Measurements from ENCODE around the gene KLHL9.

Gene KLHL9

DNA sequence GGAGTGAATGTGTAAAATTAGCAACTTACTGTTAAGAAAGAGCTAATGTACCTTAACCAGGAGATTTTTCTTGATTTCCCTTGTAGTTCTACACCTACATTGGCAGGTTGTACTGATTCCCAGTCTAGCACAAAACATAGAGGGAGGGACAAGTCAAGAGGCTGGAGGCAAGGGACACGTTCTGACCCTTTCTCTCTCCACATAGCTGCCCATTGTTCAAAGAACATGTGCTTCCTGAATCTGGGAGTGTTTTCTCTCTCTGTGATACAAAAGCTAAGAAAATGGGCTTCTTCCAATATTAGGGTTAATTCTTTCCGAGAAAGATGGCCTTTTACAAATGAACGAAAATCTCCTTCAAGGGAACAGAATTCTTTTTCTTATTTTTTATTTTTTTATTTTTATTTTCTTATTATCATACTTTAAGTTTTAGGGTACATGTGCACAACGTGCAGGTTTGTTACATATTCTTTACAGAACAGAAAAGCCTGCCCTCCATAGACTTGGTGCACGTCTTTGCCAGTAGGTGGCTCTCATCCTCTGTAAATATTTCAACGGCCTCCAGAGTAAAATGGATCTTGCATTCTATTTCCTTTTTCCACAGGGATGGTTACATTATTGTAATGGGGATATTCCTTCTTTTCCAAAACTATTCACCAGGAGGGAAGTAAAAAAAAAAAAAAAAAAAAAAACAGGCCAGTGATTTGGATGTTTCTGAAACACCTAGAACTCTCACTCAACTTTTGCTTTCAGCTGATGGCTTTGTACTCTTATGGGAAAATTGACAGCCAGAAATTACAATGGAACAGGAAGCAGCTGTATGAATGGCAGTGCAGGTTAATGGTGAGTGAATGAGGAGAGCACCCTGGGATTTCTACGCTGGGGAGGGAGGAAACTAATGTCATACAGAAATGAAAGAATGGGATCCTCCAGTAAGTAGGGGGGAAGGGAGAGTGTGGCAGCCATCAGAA is 17.0 kb downstream of the KLHL9 start:
- DNase-seq, result no peak

DNA sequence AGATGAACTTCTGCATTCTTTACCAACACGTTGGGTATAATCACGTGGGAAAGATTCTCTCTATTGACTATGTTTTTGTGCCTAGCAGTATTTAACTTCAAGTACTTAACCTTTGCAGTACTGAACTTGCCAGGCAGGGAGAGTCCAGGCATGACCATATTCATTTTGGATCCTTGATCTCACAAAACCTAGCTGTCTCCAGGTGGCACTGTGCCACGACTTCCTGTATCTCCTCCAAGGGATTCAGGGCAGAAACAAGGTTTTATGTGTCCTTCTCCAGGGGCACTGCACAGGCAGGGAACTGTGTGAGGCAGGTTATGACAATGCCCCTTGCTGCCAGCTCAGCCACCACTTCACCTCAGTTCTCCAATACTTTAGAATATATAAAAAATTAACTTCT is 18.3 kb downstream of the KLHL9 start:
- no peak for DNase-seq

DNA sequence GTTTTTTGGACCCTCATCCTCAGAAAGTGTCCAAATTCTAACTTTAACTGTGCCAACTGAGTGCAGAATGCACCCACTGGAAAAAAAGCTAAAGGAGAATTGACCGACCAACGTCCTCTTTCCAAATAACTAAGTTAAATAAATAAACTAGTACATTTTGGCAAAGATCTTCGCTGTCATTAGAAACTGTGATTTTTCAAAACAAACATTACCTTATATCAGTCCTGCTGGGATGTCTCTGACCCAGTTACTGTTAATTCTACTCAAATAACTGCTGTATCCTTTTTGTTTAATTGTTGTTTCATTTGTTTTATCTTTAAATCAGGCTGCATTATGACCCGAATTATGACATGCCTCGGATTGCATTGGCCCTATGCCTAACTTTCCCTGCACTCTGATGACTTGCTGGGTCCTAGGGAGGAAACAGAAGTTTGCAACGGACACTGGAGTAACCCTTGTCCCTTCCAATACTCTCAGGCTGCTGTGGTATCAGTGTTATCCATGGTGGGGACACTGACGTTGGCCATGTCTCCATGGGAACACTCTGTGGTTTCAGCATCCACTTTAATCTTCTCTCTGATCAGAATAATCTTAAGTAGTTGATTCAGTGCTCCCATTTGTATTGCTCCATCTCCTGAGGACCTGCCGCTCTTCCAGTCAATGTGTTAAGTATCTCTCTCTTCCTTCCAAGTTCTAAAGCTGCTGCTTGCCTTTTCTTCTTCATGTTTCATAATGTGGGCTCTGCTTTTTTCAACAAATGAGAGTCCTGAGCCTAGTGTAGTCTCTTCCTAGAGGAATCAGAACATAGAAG is 19.0 kb downstream of the KLHL9 start:
- no peak for DNase-seq

DNA sequence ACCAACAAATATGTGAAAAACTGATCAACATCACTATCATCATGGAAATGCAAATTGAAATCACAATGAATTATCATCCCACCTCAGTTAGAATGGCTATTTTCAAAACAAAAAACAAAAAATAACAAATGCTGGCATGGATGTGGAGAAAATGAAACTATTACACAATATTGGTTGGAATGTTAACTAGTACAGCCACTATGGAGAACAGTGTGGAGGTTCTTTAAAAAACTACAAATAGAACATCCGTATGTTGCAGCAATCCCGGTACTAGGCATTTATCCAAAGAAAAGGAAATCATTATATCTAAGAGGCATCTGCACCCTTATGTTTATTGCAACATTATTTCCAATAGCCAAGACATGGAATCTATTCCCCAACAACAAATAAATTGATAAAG is 21.1 kb downstream of the KLHL9 start:
- DNase-seq, result no peak

DNA sequence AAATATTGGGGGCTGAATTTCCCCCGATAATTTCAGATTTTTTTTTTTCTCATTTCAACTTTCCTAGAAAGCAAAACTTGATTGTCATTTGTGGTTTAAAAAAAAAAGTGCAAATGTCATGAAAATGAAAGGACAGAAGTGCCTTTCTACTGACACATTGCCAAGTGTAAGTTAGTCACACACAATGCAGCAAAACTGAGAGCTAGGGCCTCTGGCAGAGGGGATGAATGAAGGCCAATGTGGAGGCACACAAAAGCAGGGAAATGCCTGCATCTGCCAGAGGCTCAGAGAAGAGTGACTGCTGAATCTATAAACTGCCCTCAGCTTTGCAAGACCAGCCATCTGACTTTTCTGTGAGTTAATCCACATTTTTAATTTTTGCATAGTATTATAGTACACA is 23.3 kb downstream of the KLHL9 start:
- no peak for DNase-seq

DNA sequence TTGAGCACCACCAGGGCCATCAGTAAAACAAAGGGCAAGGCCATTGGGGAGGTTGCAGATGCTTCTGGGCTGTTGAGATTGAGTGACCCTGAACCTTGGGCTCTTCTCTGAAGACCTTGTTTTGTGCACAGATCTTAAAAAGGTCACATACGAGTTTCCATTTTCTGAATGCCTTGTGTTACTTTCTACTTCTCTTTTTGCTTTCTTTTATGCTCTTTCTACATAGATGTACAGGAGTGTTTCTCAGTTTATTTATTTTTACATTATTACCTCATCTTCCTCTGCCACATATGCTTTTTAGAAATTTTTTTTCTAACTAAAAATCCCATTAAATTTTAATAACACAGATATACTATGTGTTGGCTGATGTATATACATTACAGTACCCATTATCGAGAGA is 30.0 kb downstream of the KLHL9 start, which contains the start of gene IFNA5:
Gene IFNA5, minus strand, starts transcription at position 101 of the 400 bp plus-strand sequence. Its CDS starts 57 bp downstream, at position 44.
- no peak for DNase-seq

DNA sequence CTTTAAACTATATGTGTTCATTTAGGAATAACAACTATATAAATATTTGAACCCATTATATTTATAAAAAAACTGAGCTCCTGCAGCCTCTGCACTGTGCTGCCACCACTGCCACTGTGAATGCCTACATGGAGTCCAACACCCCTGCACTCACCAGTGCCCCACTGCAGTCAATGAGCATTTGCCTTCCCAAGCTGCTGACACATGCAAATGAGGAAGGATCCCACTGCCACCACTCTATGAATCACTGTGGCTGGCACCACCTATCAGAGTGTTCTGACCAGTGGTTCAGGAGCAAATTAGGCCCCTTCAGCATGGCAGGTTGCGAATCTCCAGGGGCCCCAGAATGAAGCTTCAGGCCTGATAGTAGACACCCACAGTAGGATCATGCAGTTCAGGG is 39.2 kb downstream of the KLHL9 start:
- DNase-seq, result no peak

DNA sequence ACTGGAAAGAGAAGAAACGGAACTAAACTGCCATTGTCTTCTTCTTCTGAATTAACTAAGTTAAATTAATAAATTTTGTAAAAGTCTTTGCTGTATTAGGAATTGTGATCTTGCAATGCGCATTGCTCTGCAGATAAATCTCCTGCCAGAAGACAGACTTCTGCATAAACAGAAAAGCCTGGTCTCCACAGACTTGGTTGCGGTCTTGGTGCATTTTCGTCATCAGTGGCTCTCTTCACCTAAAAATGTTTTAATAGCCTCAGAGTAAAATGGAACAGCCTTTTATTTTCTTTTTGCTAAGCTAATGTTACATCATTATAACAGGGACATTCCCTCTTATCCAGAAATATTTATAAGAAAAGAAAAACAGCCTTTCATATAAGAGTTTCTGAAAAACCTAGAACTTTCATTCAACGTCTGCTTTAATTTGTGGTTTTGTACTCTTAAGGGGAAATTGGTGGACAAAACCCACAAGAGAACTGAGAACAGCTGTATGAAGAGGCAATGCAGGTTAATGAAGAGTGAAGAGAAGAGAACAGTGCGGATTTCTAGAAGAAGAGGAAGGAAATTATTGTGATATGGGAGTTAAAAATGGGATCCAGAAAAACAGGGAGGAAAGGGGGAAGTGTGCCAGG is 40.2 kb downstream of the KLHL9 start:
- DNase-seq, result no peak

DNA sequence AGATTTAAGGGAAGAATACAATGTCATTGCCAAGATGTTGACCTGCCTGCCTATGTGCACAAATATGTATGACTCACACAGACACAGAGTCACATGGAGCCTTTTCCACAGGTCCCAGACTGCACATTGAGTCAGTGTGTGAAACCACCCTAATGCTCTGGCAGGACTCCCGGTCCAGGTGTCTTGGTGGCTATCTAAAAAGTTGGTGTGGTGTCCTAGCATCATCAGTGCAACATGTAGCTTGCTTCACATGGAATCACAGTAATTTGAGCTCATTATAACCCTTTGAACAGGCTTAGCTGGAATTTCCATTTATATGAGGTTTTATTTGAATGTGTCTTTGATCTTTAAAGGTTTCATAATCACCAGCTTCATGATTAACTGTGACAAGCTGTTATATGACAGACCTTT is 40.8 kb downstream of the KLHL9 start:
- peak; percentile 4 for DNase-seq

DNA sequence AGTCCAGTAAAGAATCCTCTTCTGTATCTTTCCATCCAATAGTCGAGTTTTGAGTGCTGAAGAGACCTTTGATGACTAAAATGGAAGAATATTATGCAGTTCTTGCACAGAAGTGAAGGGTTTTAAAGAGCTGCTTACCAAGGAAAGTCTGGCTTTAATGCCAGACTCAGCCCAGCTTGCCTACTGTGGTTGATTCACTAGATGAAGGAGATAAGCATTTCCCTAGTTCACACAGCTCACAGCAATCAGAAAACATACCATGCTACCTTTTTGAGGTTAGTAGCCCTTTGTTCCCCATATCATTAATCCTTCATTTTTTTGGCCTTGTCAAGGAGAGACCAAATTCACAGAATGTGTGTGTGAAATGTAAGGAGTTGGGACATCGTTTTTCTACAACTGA is 45.4 kb downstream of the KLHL9 start:
- no peak for DNase-seq

DNA sequence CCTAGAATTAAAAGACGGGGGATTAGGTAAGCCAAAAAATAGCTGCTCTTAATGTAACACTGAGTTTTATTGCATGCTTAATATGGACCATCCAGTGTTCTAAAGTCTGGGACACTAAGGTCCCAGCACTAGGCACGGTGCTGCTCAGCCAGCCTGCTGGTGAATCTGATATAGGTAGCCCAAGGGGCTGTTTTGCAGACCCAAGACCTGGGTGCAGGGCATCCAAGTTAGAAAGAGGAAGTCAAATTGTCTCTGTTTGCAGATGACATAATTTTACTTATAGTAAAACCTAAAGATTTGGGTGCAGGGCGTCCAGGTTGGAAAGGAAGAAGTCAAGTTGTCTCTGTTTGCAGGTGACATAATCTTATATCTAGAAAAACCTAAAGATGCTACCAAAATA is 47.9 kb downstream of the KLHL9 start:
- no peak for DNase-seq

DNA sequence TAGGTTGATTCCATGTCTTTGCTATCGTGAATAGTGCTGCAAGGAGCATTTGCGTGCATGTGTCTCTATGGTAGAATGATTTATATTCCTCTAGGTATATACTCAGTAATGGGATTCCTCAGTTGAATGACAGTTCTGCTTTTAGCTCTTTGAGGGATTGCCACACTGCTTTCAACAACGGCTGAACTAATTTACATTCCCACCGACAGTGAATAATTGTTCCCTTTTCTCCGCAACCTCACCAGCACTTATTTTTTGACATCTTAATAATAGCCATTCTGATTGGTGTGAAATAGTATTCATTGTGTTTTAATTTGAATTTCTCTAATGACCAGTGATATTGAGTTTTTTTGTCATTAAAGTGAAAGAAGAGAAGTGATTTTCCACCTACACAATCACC is 48.5 kb downstream of the KLHL9 start:
- no peak for DNase-seq

DNA sequence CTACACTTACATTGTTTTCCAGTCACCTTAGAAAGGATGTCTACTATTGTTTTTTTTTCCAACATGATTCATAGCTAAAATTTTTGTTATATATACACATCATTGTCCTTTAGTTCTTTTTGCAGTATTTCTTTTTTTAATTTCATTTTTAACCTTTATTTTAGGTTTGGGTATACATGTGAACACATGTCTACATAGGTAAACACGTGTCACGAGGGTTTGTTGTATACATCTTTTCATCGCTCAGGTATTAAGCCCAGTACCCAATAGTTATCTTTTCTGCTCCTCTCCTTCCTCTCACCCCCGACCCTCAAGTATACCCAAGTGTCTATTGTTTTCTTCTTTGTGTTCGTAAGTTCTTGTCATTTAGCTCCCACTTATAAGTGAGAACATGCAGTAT is 49.1 kb downstream of the KLHL9 start:
- no peak for DNase-seq

DNA sequence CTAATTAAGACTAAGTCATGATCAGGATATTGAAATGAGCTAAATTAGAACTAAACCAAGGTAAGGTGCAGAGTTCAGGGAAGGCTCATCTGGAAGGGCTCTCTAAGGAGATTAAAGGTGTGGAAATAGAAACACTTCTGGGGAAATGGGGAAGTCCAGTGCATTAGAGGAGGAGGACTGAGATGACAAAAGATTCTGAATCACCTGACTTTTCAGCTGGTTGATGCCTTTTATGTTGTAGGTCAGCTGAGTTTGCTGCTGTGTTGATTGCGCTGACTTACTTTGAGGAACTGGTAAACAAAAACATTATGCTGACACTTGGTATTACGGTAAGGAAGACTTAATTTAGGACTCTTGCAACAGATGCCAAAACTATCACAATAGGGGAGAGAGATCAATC is 53.9 kb downstream of the KLHL9 start:
- no peak for DNase-seq
